ENCODE measurements around the gene MAGEC3.
"Not testable (repeated sequence)": the region's sequence is repeated elsewhere in the genome, so short reads cannot be mapped to it uniquely, and the experiment has no call there.

Gene MAGEC3

GRCh38 chrX:141838016-141838415, at the start of gene MAGEC3:
TSS of gene MAGEC3 (plus strand) at chrX:141838316. CDS start at chrX:141838316, 0 bp downstream.
- DNase-seq (ENCODE audit: low spot score): no peak

- DNase-seq (ENCODE audit: low spot score): no peak
These were observed 46.3 kb upstream of the MAGEC3 start for GRCh38 chrX:141791856-141792255.

GRCh38 chrX:141811438-141811837, 26.7 kb upstream of the MAGEC3 start:
- no peak for DNase-seq (ENCODE audit: low spot score)

GRCh38 chrX:141814213-141814857, 23.8 kb upstream of the MAGEC3 start:
- DNase-seq (ENCODE audit: low spot score): no peak

- no peak for DNase-seq (ENCODE audit: low spot score)
These were observed 22.2 kb upstream of the MAGEC3 start for GRCh38 chrX:141815904-141816303.

GRCh38 chrX:141832247-141832646, 5.9 kb upstream of the MAGEC3 start:
- DNase-seq (ENCODE audit: low spot score): no peak

- no peak for DNase-seq (ENCODE audit: low spot score)
These were observed 1.7 kb downstream of the MAGEC3 start for GRCh38 chrX:141839856-141840255.

- no peak for DNase-seq (ENCODE audit: low spot score)
These were observed 19.4 kb downstream of the MAGEC3 start for GRCh38 chrX:141857479-141857878.

GRCh38 chrX:141879616-141880015, 41.5 kb downstream of the MAGEC3 start:
- no peak for DNase-seq (ENCODE audit: low spot score)

- not testable (repeated sequence) for DNase-seq (ENCODE audit: low spot score)
These were observed 50.7 kb downstream of the MAGEC3 start for GRCh38 chrX:141888811-141889210.

GRCh38 chrX:141894733-141895132, 56.6 kb downstream of the MAGEC3 start:
- DNase-seq (ENCODE audit: low spot score): no peak

GRCh38 chrX:141897690-141898089, 59.6 kb downstream of the MAGEC3 start:
- no peak for DNase-seq (ENCODE audit: low spot score)

GRCh38 chrX:141902366-141902765, 64.2 kb downstream of the MAGEC3 start:
- no peak for DNase-seq (ENCODE audit: low spot score)

GRCh38 chrX:141903400-141904155, 65.5 kb downstream of the MAGEC3 start, which contains the start of gene MAGEC1:
TSS of gene MAGEC1 (plus strand) at chrX:141903894. CDS start at chrX:141905073, 1,179 bp downstream.
- DNase-seq (ENCODE audit: low spot score): no peak

- no peak for DNase-seq (ENCODE audit: low spot score)
These were observed 66.1 kb downstream of the MAGEC3 start for GRCh38 chrX:141904262-141904661.

GRCh38 chrX:141917801-141918200, 79.7 kb downstream of the MAGEC3 start:
- DNase-seq (ENCODE audit: low spot score): no peak

- no peak for DNase-seq (ENCODE audit: low spot score)
These were observed 86.2 kb downstream of the MAGEC3 start for GRCh38 chrX:141924293-141924692.

GRCh38 chrX:141928432-141928831, 90.3 kb downstream of the MAGEC3 start:
- no peak for DNase-seq (ENCODE audit: low spot score)

- DNase-seq (ENCODE audit: low spot score): no peak
These were observed 96.0 kb downstream of the MAGEC3 start for GRCh38 chrX:141934059-141934641.

- DNase-seq (ENCODE audit: low spot score): no peak
These were observed 97.5 kb downstream of the MAGEC3 start for GRCh38 chrX:141935645-141936044.

- DNase-seq (ENCODE audit: low spot score): peak; percentile 13
These were observed 98.0 kb downstream of the MAGEC3 start for GRCh38 chrX:141936080-141936479.

- no peak for DNase-seq (ENCODE audit: low spot score)
These were observed 103.1 kb downstream of the MAGEC3 start for GRCh38 chrX:141941234-141941633.

- no peak for DNase-seq (ENCODE audit: low spot score)
These were observed 107.3 kb downstream of the MAGEC3 start for GRCh38 chrX:141945426-141945825.
